Mesothelial cell of epicardium (in vitro differentiated cells): ENCODE results near the gene UPF3B. TPM values are rescaled to one million over a fixed set of nuclear protein-coding genes. Genes with fewer than 3 reads are reported as not detected.

ENCODE experiments used
- DNase-seq, 2 experiments: peaks; one replicate each; pipeline ENCODE4 v3.0.0; 2021; ENCODE audit warnings: low spot score in 2 of 2; ENCODE audit not compliant: unreplicated experiment in 2 of 2
- H3K27ac Mint-ChIP-seq: 2 replicates; pipeline ENCODE4 v1.8.0; 2021; ENCODE audit warnings: mixed read lengths
- H3K27me3 Mint-ChIP-seq: 2 replicates; pipeline ENCODE4 v1.8.0; 2021; ENCODE audit warnings: low read depth, mixed read lengths
- H3K36me3 Mint-ChIP-seq: 2 replicates; pipeline ENCODE4 v1.8.0; 2021; ENCODE audit warnings: mixed read lengths
- H3K4me1 Mint-ChIP-seq: 2 replicates; pipeline ENCODE4 v1.8.0; 2021; ENCODE audit warnings: mixed read lengths
- H3K4me3 Mint-ChIP-seq: 2 replicates; pipeline ENCODE4 v1.8.0; 2021; ENCODE audit warnings: mild to moderate bottlenecking, moderate library complexity, mixed read lengths
- H3K9me3 Mint-ChIP-seq: 2 replicates; pipeline ENCODE4 v1.8.0; 2021; ENCODE audit warnings: mixed read lengths
- total RNA-seq: library from RNA; stranded (reverse); gene quantifications from 3 replicates; pipeline ENCODE4 v1.2.1, GENCODE V29; 2021
- TF ChIP-seq, protein P1 (sequence below): fragments of 200-600 bp; sonication (generic); IDR thresholded peaks from one replicate; pipeline ENCODE4 v1.5.0; 2021; ENCODE audit warnings: antibody characterized with exemption; ENCODE audit not compliant: unreplicated experiment

Gene UPF3B
- total RNA-seq, 1 donor from 2014 or later: 20.8 TPM

- Mint-ChIP-seq H3K27ac (peak within 1 kb of the TSS; percentile 98), H3K27me3 (no peaks in the 10 kb centered on the region), H3K9me3 (peaks cover 11% of the 10 kb centered on the region), H3K36me3 (no peaks in the 10 kb centered on the region), H3K4me1 (peaks cover 11% of the 10 kb centered on the region), H3K4me3 (peak within 1 kb of the TSS; percentile 81)
- DNase-seq: peak; percentile 36 to 64
- TF ChIP-seq, protein P1, sequence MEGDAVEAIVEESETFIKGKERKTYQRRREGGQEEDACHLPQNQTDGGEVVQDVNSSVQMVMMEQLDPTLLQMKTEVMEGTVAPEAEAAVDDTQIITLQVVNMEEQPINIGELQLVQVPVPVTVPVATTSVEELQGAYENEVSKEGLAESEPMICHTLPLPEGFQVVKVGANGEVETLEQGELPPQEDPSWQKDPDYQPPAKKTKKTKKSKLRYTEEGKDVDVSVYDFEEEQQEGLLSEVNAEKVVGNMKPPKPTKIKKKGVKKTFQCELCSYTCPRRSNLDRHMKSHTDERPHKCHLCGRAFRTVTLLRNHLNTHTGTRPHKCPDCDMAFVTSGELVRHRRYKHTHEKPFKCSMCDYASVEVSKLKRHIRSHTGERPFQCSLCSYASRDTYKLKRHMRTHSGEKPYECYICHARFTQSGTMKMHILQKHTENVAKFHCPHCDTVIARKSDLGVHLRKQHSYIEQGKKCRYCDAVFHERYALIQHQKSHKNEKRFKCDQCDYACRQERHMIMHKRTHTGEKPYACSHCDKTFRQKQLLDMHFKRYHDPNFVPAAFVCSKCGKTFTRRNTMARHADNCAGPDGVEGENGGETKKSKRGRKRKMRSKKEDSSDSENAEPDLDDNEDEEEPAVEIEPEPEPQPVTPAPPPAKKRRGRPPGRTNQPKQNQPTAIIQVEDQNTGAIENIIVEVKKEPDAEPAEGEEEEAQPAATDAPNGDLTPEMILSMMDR: no peak
These were observed 19.0 kb upstream of the UPF3B start, which contains the start of the genes NDUFA1 and RNF113A for GRCh38 chrX:119871599-119872395. NDUFA1 (plus strand) TSS chrX:119871832; CDS start chrX:119871912, 80 bp downstream. RNF113A (minus strand) TSS chrX:119871733; CDS start chrX:119871613, 120 bp downstream.

- Mint-ChIP-seq H3K27ac (peak overlapping the region; percentile 98), H3K4me1 (peaks cover 11% of the 10 kb centered on the region), H3K9me3 (peaks cover 11% of the 10 kb centered on the region), H3K4me3 (peak overlapping the region; percentile 81), H3K36me3 (no peaks in the 10 kb centered on the region), H3K27me3 (no peaks in the 10 kb centered on the region)
- TF ChIP-seq, protein P1: no peak
- DNase-seq: no peak
These were observed 18.5 kb upstream of the UPF3B start for GRCh38 chrX:119871245-119871598.

DNA sequence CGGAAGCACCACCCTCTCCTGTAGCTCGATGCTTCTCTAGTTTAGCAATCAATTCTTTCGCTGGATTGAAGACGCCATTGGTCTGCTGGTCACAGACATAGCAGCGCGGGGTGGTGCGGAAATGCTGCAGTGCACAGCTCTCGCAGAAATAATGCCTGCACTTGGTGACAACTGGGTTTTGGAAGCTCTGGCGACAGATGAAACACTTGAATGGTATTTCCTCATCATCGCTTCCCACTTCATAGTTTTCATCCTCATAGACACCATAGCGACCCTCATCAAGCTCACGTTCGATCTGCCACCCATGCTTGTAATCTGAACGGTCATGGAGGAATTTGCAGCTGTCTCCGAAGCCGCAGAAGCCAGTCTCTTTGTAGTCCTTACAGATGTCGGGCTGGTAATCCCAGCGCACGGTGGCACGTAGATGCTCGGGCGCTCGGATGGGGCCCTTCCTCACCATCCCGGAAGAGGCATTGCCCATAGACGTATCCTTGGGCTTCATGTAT is 17.9 kb upstream of the UPF3B start:
- H3K9me3 Mint-ChIP-seq: peaks cover 11% of the 10 kb centered on the region
- peak overlapping the region; percentile 81 for H3K4me3 Mint-ChIP-seq
- no peaks in the 10 kb centered on the region for H3K36me3 Mint-ChIP-seq
- TF ChIP-seq, protein P1: no peak
- H3K27me3 Mint-ChIP-seq: no peaks in the 10 kb centered on the region
- peak in 1 of 2 experiments; percentile 42 for DNase-seq
- H3K27ac Mint-ChIP-seq: peak overlapping the region; percentile 98
- H3K4me1 Mint-ChIP-seq: peaks cover 11% of the 10 kb centered on the region

DNA sequence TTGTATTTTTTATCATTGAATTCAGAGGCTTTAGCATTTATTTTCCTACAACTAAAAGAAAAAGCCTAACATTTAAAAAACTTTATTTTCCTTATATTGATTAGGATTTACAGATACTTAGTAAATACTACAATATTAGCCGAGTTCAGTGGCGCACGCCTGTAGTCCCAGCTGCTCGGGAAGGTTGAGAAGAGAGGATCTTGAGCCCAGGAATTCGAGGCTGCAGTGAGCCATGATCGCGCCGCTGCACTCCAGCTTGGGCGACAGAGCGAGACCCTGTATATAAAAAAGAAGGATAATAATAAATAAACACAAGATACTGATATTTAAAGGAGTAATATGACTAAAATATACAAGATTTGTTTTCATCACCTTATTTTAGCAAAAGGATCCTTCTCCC is 681 bp upstream of the UPF3B start:
- TF ChIP-seq, protein P1: no peak
- peak overlapping the region; percentile 99 for H3K27ac Mint-ChIP-seq
- H3K4me1 Mint-ChIP-seq: peaks cover 12% of the 10 kb centered on the region
- peak overlapping the region; percentile 96 for H3K4me3 Mint-ChIP-seq
- DNase-seq: no peak
- peaks cover 5% of the 10 kb centered on the region for H3K27me3 Mint-ChIP-seq
- peaks cover 22% of the 10 kb centered on the region for H3K9me3 Mint-ChIP-seq
- peaks cover 13% of the 10 kb centered on the region for H3K36me3 Mint-ChIP-seq

DNA sequence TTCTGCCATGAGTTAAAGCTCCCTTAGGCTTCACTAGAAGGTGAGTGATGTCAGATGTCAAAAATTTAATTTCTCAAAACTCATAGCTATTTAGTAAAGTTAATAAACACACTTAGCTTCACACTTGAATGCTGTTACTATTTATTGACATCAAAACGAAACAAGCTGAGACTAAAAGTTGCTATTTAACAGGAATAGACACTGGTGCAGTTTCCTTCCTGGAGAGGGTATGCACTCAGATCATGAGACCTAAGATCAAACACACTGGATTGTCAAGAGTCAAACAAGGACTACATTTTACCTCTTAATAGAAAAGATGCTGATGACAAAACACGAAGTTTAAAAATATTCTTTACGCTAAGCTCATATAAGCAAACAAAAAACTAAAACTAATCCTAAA is 18.9 kb downstream of the UPF3B start:
- DNase-seq: no peak
- no peaks in the 10 kb centered on the region for H3K4me1 Mint-ChIP-seq
- H3K27me3 Mint-ChIP-seq: no peaks in the 10 kb centered on the region
- TF ChIP-seq, protein P1: no peak
- H3K27ac Mint-ChIP-seq: no peak overlapping the region
- peaks cover 28% of the 10 kb centered on the region for H3K9me3 Mint-ChIP-seq
- H3K36me3 Mint-ChIP-seq: peaks cover 44% of the 10 kb centered on the region
- no peak overlapping the region for H3K4me3 Mint-ChIP-seq
